Spleen (tissue), 7 donors: ENCODE measurements around the gene HIGD2B.

Experiments used
- POLR2A ChIP-seq, 3 donors: fragments of 450-650 bp; IDR thresholded peaks; one replicate each; pipeline ENCODE4 v1.5.1; 2017; ENCODE audit warnings: antibody characterized with exemption in 3 of 3, mild to moderate bottlenecking in 1 of 3
- POLR2AphosphoS5 ChIP-seq, 3 donors: sonication (generic); formaldehyde crosslinking; IDR thresholded peaks; one replicate each; pipeline ENCODE4 v1.5.1; 2017; ENCODE audit warnings: antibody characterized with exemption in 3 of 3
- TF ChIP-seq, protein P1 (sequence below), 11 experiments: fragments of 200-600 bp in 7 of 11; fragments of 450-650 bp in 4 of 11; sonication (generic) in 4 of 11; IDR thresholded peaks in 8 of 11; conservative IDR thresholded peaks in 3 of 11; 1 replicate in 7 of 11; 2 replicates in 4 of 11; pipeline versions ENCODE4 v1.4.0 to v1.8.0; 2016 to 2021; ENCODE audit warnings: antibody characterized with exemption in 11 of 11, inconsistent platforms in 4 of 11, mild to moderate bottlenecking in 1 of 11
- donor health status: DM: no; HTN: no; CAD: no; lungs with moderate emphysema.
- donor health status: DM: no; HTN: no; CAD: no.
- donor health status: DM: no; HTN: no; CAD: no.

DNA sequence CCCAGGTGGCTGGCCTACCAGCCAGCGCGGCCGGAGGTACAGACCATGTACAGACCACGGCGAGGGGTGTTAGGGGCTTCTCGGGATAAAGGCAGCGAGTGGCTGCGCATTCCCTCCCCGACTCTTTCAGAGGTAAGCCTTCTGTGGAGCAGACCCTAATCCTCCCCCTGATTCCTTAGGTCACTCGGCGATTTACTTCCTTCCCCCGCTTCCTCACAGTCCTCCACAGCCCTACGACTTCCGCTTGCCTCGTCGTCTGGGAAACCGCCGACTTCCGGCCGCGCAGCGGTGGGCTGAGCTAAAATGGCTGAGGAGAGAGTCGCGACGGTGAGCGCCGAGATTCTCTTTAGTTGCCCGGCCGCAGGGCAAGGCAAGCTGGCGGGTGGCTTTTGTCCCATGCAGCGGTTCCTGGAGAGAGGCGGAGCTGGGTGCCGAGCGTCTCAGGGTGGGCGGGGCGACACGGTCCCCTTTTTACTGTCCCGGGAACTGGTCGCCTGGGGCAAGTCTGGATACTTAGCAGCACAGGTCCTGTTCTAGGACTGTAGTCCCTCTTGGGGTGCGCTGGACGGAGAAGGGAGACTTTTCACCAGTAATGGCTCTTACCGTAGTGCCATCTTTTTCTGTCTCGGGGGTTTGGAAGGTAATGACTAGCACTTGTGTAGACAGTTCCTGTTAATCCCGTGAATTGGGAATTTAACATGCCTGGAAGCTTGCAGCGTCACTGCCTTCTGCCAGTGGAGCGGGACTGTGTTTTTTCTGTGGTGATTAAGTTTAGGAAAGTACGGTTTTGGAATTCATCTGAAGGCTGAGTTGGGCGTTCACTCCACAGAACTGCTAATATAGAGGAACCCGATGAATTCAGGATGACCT is at the start of gene HIGD2B, which contains the start of gene BBS4:
- TF ChIP-seq POLR2A (IDR thresholded peaks at IDR 0.05) = peak in 1 of 3 donors; percentile 48
- TF ChIP-seq, protein P1, sequence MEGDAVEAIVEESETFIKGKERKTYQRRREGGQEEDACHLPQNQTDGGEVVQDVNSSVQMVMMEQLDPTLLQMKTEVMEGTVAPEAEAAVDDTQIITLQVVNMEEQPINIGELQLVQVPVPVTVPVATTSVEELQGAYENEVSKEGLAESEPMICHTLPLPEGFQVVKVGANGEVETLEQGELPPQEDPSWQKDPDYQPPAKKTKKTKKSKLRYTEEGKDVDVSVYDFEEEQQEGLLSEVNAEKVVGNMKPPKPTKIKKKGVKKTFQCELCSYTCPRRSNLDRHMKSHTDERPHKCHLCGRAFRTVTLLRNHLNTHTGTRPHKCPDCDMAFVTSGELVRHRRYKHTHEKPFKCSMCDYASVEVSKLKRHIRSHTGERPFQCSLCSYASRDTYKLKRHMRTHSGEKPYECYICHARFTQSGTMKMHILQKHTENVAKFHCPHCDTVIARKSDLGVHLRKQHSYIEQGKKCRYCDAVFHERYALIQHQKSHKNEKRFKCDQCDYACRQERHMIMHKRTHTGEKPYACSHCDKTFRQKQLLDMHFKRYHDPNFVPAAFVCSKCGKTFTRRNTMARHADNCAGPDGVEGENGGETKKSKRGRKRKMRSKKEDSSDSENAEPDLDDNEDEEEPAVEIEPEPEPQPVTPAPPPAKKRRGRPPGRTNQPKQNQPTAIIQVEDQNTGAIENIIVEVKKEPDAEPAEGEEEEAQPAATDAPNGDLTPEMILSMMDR (IDR thresholded peaks at IDR 0.05 in 8 of 11, conservative IDR thresholded peaks at IDR 0.05 in 3 of 11) = no peak
- peak; percentile 92 to 95 (median 92) for TF ChIP-seq POLR2AphosphoS5 (IDR thresholded peaks at IDR 0.05)
